Measurements from ENCODE around the gene ISOC2.
A peak's percentile ranks its signal among the peaks of the same experiment; 100 is the strongest.

ISOC2 gene

DNA sequence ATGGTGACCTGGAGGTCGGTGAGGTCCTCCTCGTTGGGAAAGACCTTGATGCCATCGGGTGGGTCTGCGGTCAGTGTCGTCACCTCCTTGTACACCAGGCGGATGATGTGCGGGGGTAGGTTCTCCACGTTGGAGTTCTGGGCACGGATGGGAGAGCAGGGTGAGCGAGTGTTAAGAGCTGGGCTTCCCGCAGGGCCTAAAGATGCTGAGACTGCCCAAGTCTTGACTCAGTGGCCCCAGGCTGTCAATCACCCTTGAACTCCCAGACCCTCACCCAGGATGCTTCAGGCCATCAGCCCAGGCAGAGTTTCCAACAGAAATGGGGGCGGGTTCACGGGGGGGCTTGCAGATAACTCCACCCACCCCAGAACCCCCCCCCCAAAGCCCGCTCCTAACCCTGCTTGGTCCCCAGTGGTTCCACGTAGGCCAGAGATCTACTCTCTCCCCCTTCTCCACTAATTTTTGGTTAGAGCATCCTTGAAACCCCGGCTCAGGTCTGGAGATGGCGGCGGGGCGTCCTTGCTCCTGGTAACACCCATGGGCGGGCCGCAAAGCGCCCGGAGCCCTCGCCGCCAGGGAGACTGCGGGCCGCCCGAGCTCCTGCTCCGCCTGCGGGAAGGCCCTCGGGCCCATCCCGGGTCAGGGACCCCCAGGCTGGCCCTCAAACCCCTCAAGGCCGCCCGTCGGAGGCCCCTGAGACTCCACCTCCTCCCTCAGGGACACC is 54.5 kb downstream of the ISOC2 start:
- peak; percentile 69 for DNase-seq (ENCODE audit: low spot score)

DNA sequence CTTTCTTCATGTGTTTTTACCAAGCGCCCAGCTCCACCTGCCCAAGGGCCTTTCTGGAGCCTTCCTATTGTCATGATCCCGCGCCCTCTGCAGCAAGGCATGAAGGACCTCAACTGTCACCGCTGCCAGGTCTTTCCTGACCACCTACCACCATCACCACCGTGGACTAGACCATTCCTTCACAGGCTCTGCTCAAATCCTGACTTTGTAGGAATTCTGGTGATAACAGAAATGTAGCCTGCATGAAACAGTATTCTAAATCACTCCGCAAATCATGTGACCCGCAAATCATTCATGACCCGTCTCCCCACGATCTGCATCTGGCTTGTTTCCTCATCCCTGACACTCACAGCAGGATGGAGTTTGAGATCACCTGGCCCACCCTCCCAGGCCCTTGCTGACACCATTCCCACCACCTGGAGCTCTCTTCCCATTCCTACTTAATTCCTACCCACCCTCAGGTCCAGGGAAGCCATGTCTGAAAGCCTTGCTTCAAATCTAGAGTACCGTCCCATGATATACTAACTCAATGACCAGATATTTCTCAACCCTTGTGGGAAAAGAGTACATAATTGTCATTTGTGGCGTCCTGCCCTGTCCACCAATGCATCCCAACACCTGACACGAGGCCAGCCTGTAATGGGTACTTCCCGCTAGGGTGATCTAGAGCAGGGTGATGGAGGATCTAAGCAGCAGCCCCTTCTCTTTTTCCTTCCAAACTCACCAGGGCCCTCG is 55.2 kb downstream of the ISOC2 start:
- no peak for DNase-seq (ENCODE audit: low spot score)

- DNase-seq (ENCODE audit: low spot score) = no peak
Measured at GRCh38 chr19:55405638-55406037, 55.8 kb downstream of the ISOC2 start.

All from hepatic stellate cell (primary cell).